Measurements from ENCODE around the gene BLTP3B.
"Not testable (repeated sequence)": the region's sequence is repeated elsewhere in the genome, so short reads cannot be mapped to it uniquely, and the experiment has no call there.

BLTP3B gene, protein sequence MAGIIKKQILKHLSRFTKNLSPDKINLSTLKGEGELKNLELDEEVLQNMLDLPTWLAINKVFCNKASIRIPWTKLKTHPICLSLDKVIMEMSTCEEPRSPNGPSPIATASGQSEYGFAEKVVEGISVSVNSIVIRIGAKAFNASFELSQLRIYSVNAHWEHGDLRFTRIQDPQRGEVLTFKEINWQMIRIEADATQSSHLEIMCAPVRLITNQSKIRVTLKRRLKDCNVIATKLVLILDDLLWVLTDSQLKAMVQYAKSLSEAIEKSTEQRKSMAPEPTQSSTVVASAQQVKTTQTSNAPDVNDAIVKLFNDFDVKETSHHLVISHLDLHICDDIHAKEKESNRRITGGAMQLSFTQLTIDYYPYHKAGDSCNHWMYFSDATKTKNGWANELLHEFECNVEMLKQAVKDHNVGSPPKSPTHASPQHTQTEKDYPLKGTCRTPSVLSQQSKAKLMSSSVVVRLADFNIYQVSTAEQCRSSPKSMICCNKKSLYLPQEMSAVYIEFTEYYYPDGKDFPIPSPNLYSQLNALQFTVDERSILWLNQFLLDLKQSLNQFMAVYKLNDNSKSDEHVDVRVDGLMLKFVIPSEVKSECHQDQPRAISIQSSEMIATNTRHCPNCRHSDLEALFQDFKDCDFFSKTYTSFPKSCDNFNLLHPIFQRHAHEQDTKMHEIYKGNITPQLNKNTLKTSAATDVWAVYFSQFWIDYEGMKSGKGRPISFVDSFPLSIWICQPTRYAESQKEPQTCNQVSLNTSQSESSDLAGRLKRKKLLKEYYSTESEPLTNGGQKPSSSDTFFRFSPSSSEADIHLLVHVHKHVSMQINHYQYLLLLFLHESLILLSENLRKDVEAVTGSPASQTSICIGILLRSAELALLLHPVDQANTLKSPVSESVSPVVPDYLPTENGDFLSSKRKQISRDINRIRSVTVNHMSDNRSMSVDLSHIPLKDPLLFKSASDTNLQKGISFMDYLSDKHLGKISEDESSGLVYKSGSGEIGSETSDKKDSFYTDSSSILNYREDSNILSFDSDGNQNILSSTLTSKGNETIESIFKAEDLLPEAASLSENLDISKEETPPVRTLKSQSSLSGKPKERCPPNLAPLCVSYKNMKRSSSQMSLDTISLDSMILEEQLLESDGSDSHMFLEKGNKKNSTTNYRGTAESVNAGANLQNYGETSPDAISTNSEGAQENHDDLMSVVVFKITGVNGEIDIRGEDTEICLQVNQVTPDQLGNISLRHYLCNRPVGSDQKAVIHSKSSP (N-terminal part only)

DNA sequence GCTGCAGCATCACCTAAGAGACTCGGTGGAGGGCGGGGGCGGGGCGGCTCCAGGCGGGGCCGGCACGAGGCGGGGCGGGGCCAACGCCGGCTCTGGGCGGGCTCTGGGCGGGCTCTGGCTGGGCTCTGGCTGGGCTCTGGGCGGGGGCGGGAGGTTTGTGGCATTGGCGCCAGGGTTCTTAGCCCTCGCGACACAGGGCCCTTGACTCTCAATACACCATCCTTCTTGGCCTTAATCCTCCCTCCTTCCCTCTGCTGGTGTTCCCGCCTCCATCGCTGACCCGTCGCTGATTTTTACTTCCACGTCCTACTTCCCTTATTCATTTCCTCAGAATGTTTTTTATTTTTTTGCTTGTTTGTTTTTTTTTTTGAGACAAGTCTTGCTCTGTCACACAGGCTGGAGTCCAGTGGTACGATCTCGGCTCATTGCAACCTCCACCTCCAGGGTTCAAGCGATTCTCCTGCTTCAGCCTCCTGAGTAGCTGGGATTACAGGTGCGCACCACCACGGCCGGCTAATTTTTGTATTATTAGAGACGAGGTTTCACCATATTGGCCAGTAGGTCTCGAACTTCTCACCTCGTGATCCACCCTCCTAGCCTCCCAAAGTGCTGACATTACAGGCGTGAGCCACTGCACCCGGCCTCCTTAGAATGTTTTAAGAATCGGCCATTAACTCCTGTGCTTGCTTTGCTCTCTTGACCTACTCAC lies at the start of gene BLTP3B:
Gene BLTP3B, minus strand, starts transcription at position 24 of the 709 bp plus-strand sequence. CDS start 239 bp downstream, outside the sequence.
- H3K4me3 ChIP-seq (ENCODE audit: low read depth, low read length), result peak within 1 kb of the TSS; percentile 95
- no peak for TF ChIP-seq CTCF (IDR thresholded peaks at IDR 0.05; ENCODE audit: low read depth, low read length)

DNA sequence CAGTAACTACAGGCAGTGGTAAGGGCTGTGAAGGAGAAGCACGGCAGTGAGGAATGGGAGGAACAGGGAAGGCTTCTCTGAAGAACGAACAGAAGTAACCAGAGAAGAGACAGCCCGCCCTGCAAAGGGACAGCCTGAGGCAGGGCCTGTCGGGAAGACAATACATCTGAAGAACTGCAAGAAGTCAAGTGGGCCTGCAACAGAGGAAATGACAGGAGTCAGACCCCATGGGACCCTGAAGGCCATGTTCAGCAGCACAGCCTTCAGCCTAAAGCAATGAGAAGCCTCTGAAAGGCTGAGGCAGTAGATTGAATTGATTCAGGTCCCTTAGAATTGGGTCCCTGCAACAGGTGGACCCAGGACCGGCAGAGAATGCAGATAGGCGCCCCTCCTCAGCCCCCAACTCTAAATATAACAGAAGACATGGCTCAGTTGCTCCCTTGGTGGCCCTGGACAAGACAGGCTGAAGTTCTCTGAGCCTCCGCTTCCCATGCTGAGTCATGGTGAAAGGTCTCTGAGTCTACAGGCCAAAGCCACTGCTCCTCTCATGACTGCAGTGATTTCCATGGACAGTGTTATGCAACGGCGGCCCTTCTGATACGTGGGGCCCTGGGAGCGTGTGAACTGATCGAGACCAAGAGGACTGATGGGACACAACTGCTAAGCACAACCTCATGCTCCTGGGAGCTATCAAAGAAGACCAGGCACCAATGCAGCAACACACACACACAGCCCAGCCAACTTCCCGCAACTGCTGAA lies 47.1 kb upstream of the BLTP3B start:
- TF ChIP-seq CTCF (IDR thresholded peaks at IDR 0.05; ENCODE audit: low read depth, low read length), result no peak
- H3K4me3 ChIP-seq (ENCODE audit: low read depth, low read length), result no peak overlapping the region

DNA sequence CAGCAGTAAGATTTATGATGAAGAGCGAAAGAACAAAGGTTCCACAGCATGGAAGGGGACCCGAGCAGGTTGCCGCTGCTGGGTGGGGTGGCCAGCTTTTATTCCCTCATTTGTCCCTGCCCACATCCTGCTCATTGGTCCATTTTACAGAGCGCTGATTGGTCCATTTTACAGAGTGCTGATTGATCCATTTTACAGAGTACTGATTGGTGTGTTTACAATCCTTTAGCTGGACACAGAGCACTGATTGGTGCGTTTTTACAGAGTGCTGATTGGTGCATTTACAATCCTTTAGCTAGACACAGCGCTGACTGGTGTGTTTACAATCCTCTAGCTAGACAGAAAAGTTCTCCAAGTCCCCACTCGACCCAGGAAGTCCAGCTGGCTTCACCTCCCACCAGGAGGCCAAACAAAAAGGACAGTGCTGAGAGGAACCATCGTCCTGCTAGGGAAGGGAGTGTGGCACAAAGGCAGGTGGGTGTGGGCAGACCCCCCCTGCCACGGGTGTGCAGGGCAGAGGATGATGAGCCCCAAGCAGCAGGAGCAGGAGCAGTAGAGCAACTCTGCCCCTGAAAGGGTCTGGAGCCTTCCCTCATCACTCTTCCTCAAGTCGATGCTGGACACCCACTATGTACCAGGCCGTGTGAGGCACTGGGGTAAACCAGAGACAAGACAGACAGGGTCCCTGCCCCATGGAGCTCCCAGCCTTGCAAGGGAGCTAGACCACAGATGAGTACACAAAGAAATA lies 46.4 kb upstream of the BLTP3B start:
- H3K4me3 ChIP-seq (ENCODE audit: low read depth, low read length), result not testable (repeated sequence)

- no peak for TF ChIP-seq CTCF (IDR thresholded peaks at IDR 0.05; ENCODE audit: low read depth, low read length)
- no peak overlapping the region for H3K4me3 ChIP-seq (ENCODE audit: low read depth, low read length)
Observed at GRCh38 chr12:100187857-100188519, 45.3 kb upstream of the BLTP3B start.

DNA sequence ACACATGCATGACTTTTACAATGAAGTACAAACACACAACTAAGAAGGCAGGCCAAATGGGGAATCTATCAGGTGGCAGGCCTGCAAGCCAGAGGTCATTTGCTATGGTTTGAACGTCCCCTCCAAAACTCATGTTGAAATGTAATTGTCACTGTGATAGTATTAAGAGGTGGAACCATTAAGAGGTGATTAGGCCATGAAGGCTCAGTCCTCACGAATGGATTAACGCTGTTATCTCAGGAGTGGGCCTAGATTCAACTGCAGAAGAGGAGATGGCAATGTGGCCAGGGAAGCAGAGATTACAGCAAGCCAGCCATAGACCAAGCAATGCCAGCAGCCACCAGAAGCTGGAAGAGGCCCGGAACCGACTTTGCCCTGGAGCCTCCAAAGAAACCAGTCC lies 44.4 kb upstream of the BLTP3B start:
- no peak overlapping the region for H3K4me3 ChIP-seq (ENCODE audit: low read depth, low read length)
- TF ChIP-seq CTCF (IDR thresholded peaks at IDR 0.05; ENCODE audit: low read depth, low read length), result no peak

- no peak overlapping the region for H3K4me3 ChIP-seq (ENCODE audit: low read depth, low read length)
- no peak for TF ChIP-seq CTCF (IDR thresholded peaks at IDR 0.05; ENCODE audit: low read depth, low read length)
Observed at GRCh38 chr12:100186071-100186470, 43.4 kb upstream of the BLTP3B start.

Data from WI38 (cell line).